RWPE1 (cell line): ENCODE data around the gene USP34.
"Not testable (repeated sequence)": the region's sequence is repeated elsewhere in the genome, so short reads cannot be mapped to it uniquely, and the experiment has no call there.

Source experiments
- CTCF ChIA-PET: fragments of 350-600 bp; sonication (Branson Sonifier 250); formaldehyde crosslinking; extraction: SDS; loops from one replicate; lab custom pipeline; 2021; lab: Yijun Ruan, JAX
- POLR2A ChIA-PET: fragments of 400-600 bp; formaldehyde crosslinking; extraction: SDS; loops from one replicate; lab custom pipeline; 2020; ENCODE audit warnings: antibody characterized with exemption; ENCODE audit not compliant: low non-redundant PET; lab: Yijun Ruan, JAX
- DNase-seq: peaks from one replicate; pipeline ENCODE4 v3.0.0; 2012; ENCODE audit warnings: low spot score
- H3K27ac ChIP-seq: fragments of 450-650 bp; 2 replicates; pipeline ENCODE4 v1.5.1; 2017
- CTCF ChIP-seq: fragments of 450-650 bp; conservative IDR thresholded peaks from 2 replicates; pipeline ENCODE4 v1.5.1; 2017; ENCODE audit warnings: low read depth, mild to moderate bottlenecking

The USP34 gene

DNA sequence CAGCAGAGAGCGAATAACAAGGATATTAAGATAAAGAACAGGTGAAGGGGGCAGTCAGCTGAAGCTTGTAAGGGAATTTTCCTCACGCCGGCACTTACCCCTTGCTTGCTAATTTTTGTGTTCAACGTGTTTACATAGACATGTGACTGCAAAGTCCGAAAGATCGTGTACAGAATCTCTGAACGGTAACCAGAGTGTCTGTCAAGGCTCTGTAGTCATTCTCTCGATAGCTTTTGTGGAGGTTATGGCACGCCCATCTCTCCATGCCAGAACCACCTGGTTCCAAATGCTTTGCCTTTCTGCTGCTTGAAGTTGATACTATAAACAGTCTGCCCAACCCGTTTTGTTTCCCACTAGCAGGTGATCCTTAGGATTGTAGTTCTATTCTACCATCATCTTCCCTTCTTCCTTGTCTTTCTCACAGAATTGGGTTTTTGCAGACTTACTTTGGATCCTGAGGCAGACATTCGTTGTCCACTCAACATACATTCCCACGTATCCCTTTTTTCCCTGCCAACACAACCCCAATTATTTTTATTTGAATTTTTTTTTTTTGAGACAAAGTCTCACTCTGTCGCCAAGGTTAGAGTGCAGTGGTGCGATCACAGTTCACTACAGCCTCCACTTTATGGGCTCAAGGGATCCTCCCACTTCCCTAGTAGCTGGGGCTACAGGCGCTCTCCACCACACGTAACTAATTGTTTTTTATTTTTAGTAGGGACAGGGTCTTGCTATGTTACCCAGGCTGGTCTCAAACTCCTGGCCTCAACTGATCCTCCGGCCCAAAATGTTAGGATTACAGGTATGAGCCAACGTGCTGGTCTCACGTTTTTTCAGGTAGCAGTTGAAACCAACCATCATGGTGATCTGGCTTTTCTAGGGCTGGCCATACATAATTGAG, 1.3 kb upstream of the USP34 start:
- peak; percentile 12 for DNase-seq
- ChIA-PET CTCF (no interaction called here), POLR2A (no interaction called here)
- TF ChIP-seq CTCF, result no peak
- peak overlapping the region; percentile 96 for H3K27ac ChIP-seq

GRCh38 chr2:61470122-61470951, 550 bp downstream of the USP34 start:
- DNase-seq, result peak; percentile 88
- POLR2A ChIA-PET, result no interaction called here
- CTCF ChIA-PET, result interaction anchor here (0.6 kb wide), 3 partner anchors 13 to 501 kb away, joined by 3 to 7 read pairs (median 5); no protein-coding TSS in a partner anchor
- TF ChIP-seq CTCF, result no peak
- peak overlapping the region; percentile 96 for H3K27ac ChIP-seq

GRCh38 chr2:61469424-61470121, 1.3 kb downstream of the USP34 start:
- POLR2A ChIA-PET, result no interaction called here
- DNase-seq, result peak; percentile 14

GRCh38 chr2:61468231-61468630, 2.7 kb downstream of the USP34 start:
- H3K27ac ChIP-seq, POLR2A ChIA-PET, CTCF ChIA-PET, DNase-seq: not testable (repeated sequence)

More at GRCh38 chr2:61469424-61470121, 1.3 kb downstream of the USP34 start:
- H3K27ac ChIP-seq, result peak overlapping the region; percentile 96
- TF ChIP-seq CTCF, result no peak
- CTCF ChIA-PET, result interaction anchor here (0.6 to 0.7 kb wide), 4 partner anchors 9 to 502 kb away, joined by 3 to 7 read pairs (median 4); no protein-coding TSS in a partner anchor

DNA sequence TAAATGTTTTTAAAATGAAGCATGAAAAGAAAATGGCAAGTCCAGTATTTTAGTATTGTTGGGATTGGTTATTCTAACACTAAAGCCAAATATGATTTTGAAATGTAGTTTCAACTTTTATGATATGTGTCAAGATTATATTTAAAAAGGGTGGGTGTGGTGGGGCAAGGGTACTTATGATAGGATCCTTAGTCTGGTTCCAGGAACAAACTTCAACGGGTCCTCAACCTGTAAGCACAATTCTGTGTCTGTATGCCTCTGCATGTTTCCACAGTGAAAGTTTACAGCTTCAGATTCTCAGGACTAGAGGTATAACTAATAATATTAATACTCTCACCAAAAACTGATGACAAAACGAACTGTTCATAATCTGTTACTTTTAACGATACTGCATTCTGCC, 5.8 kb downstream of the USP34 start:
- ChIA-PET POLR2A (no interaction called here), CTCF (interaction anchor here (0.7 kb wide), 1 partner anchor 148 kb away, joined by 3 read pairs; no protein-coding TSS in a partner anchor)
- no peak overlapping the region for H3K27ac ChIP-seq
- DNase-seq, result no peak
- TF ChIP-seq CTCF, result no peak

DNA sequence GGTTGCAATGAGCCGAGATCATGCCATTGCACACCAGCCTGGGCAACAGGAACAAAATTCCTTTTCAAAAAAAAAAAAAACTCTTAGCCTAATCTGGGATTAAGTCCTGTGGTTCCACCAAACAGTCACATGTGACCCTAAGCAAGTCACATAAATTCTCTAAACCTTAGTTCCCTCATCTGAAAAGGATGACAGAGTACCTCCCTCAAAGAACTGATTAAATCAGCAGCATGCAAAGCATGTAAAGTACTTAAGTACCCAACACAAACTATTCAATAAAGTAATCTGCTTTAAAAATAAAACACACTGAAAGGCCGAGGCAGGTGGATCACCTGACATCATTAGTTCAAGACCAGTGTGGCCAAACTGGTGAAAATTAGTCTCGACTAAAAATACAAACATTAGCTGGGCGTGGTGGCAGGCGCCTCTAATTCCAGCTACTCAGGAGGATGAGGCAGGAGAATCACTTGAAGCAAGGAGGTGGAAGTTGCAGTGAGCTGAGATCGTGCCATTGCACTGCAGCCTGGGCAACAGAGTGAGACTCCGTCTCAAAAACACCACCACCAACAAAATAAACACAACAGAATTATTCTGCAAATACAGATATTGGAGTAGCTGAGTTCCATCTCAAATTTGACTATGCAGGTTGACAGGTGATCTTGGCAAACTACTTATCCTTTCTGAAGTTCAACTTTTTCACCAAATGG, 7.0 kb downstream of the USP34 start:
- no peak for DNase-seq
- POLR2A ChIA-PET, result no interaction called here
- H3K27ac ChIP-seq, result no peak overlapping the region
- TF ChIP-seq CTCF, result no peak
- CTCF ChIA-PET, result interaction anchor here (0.7 kb wide), 1 partner anchor 31 kb away, joined by 3 read pairs; no protein-coding TSS in a partner anchor
